Retinal pigment epithelial cell (primary cell): Measurements from ENCODE around the gene LAMA5.

Source experiments
- DNase-seq: peaks from one replicate; pipeline ENCODE4 v3.0.0-alpha.2; 2010; ENCODE audit warnings: low read depth
- H3K4me3 ChIP-seq: 2 replicates; pipeline ENCODE4 v1.5.1; 2011; ENCODE audit warnings: mild to moderate bottlenecking, low read length, control low read depth, moderate library complexity
- TF ChIP-seq, protein P1 (sequence below): conservative IDR thresholded peaks from 2 replicates; pipeline ENCODE4 v1.5.1; 2011; ENCODE audit warnings: low read depth, low read length, control low read depth, inconsistent platforms

Gene LAMA5

DNA sequence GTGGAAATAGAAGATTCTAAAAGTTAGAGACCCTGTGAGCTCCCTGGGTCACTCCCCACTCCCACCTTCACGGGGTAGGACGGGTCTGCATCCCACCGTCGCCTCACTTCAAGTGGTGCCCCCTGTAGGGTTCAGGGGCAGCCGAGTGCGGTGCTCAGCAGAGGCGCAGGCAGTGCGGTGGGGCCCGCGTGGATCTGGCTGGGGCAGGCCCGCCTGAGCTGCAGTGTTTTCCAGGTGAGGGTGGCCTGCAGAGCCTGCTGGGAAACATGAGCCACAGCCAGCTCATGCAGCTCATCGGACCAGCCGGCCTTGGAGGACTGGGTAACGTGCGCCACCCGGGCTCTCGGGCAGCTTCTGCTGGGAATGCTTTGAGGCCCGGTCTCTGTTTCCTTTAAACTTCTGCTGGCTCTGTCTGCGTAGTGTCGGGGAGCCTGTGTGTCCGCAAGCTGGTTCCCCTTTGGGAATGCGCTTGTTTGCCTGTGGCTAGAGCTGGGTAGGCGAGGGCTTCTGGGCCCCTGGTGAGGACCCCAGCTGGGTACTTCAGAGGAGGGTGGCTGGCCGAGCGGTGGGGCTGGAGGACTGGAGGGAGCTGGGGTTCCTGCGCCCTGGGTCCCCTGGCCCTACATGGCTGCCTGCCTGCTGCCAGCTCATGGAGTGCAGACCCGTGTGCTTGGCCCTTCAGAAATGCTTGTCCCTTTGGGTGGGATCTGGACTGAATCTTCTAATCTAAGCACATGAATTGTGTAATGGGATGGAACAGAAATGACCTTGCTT, 60.5 kb downstream of the LAMA5 start:
- DNase-seq, result no peak
- TF ChIP-seq, protein P1, sequence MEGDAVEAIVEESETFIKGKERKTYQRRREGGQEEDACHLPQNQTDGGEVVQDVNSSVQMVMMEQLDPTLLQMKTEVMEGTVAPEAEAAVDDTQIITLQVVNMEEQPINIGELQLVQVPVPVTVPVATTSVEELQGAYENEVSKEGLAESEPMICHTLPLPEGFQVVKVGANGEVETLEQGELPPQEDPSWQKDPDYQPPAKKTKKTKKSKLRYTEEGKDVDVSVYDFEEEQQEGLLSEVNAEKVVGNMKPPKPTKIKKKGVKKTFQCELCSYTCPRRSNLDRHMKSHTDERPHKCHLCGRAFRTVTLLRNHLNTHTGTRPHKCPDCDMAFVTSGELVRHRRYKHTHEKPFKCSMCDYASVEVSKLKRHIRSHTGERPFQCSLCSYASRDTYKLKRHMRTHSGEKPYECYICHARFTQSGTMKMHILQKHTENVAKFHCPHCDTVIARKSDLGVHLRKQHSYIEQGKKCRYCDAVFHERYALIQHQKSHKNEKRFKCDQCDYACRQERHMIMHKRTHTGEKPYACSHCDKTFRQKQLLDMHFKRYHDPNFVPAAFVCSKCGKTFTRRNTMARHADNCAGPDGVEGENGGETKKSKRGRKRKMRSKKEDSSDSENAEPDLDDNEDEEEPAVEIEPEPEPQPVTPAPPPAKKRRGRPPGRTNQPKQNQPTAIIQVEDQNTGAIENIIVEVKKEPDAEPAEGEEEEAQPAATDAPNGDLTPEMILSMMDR, result no peak
- H3K4me3 ChIP-seq, result no peak overlapping the region

DNA sequence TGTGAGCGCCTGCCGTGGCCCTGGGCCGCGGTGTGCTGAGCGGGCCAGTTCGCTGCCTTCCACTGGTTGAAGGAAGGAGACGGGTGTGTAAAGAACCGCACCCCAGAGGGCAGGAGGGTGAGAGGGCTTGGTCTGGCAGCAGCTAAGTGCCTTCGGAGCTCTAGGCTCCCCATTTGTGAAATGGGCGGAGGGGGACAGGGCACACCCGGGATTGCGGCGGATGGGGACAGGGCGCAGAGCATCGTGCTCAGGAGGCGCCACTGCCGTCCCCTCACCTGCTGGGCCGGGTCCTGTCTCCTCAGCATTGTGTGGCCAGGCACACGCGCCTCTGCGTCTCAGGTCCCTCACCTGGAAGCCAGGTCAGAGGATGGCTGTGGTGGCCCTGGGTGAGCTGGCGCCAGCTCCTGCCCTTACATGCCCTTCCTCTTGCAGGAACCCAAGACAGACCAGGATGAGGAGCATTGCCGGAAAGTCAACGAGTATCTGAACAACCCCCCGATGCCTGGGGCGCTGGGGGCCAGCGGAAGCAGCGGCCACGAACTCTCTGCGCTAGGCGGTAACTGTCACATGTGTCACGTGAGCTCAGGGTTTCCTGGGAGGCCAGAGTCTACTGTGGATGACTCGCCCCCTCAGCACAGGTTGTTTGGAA, 61.2 kb downstream of the LAMA5 start:
- TF ChIP-seq, protein P1, result no peak
- no peak for DNase-seq
- H3K4me3 ChIP-seq, result no peak overlapping the region

DNA sequence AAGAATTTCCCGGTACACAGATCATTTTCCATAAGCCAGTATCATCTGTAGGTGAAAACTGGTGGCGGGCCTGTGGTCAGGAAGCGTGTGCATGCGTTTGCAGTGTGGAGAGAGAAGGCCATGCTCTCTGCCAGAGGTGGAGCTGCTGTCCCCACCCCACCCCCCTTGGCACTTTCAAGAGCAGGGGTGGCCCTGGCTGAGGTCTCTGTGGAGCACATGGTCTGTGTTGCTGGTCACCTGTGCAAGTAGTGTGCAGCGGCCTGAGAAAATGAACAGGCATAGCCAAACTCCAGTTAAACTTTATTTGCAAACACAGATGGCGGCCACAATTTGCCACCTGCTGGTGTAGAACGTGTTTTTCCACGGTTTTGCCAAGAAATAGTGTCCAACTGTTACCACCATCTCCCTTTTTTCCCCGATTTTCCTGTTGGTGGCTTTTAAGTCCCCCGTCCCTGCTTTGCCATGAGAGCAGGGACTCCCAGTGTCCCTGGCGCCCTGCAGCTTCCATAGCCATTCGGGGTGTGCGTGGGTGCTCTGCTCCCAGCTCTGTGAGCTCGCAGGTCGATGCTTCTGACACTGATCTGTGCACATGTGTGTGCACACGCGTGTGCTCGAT, 61.9 kb downstream of the LAMA5 start:
- TF ChIP-seq, protein P1, result no peak
- peak; percentile 17 for DNase-seq
- no peak overlapping the region for H3K4me3 ChIP-seq

DNA sequence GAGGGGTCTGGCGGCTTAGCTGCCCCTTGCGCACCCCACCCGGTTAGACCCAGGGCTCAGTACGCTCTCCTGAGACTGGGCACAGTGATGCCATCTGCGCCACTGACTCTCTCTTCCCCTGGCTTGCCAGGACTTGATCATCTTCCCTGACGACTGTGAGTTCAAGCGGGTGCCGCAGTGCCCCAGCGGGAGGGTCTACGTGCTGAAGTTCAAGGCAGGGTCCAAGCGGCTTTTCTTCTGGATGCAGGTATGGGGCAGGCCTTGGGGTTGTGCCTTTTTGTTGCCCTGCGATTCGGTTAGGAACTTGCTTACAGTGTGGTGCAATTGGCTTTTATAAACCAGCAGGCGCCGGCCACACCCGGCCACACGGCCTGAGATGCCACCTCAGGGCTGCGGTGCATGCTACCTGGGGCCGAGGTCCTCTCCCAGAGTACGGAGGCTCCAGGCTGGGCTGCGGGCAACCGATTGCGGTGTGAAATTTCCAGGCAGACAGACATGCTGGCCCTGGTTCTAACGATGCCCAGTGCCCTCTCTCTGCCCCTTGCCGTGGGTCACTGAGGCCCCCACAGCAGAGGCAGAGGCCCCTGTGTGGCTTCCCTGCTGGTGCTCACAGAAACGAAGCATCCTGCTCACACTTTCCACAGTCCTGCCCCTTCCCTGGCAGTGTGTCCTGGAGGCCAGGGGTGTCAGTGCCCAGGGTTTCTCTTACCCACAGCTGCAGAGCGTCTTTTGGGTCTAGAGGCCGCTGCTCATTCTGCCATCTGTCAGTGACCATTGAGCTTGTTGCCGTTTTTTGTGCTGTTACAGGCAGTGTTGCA, 62.6 kb downstream of the LAMA5 start:
- TF ChIP-seq, protein P1, result no peak
- DNase-seq, result no peak
- peak overlapping the region; percentile 87 for H3K4me3 ChIP-seq

DNA sequence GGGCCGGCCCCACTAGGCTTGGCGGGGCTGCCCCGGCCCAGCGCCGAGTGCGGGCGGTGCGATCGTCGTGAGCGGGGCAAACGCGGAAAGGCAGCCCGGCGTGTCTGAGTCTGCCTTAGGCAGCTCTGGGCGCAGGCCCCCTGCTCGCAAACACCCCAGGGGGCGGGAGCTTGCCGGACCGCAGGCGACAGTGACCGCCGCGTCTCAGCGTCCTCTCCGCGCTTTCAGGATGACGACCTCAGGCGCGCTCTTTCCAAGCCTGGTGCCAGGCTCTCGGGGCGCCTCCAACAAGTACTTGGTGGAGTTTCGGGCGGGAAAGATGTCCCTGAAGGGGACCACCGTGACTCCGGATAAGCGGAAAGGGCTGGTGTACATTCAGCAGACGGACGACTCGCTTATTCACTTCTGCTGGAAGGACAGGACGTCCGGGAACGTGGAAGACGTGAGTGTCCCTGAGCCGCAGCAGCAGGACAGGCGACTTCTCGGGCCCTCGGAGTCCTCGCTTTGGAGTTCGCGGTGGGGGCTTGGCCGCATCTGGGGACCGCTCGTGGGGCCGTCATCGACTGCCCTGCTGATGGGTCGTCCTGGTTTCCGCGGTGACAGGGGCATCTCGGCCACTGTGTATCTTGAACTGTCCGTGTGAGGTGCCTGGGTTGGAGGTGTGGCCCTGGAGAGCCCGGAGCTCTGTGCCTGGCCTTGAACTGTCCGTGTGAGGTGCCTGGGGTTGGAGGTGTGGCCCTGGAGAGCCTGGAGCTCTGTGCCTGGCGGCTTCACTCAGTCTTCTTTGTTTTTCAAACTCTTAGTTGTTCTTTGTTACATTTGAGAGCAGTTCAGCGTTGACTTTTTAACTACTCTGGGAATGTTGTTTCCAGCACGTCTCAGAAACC, 63.5 kb downstream of the LAMA5 start:
- no peak for DNase-seq
- peak overlapping the region; percentile 87 for H3K4me3 ChIP-seq
- TF ChIP-seq, protein P1, result no peak

DNA sequence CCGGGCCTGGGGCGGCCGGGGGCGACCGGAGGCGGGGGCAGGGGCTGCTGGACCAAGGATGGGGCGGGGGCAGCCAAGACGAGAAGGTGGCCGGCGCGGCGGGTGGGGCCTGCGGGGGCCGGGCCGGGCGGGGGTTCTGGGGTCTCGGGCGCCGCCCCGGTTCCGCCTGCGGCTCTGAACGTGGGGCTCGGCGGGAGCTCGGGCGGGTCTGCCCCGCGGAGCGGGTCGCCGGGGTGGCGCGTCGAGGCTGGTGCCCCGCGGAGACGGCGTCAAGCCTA, 64.1 kb downstream of the LAMA5 start:
- H3K4me3 ChIP-seq, result peak overlapping the region; percentile 87
- TF ChIP-seq, protein P1, result no peak
- DNase-seq, result no peak
